ENCODE data around the gene COG5. TPM values are rescaled to one million over a fixed set of nuclear protein-coding genes. Genes with fewer than 3 reads are reported as not detected.
A peak's percentile ranks its signal among the peaks of the same experiment; 100 is the strongest.

Gene COG5
- total and polyA plus RNA-seq, 2 experiments from 2014 or later: 15.4 to 36.5 TPM

DNA sequence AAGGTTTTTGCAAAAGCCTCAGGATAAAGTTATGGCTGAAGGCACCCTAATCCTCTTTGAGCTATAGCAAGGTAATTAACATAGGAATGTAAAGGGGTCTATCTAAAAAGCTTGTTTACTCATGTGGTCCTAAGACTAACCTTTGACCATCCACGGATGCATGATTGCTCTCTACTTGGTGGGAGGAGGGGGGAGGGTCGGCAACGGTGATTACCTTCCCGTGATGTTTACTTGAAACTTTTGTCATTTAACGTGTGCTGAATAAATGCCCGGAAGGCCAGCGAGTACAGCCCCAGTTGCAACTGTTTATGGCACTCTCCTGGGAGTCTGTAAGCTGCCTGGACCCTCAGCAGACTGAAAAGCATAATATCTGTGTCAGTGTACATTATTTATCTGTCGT, 172.8 kb downstream of the COG5 start:
- H3K4me3 ChIP-seq: no peak overlapping the region
- peaks cover 42% of the 10 kb centered on the region for H3K4me1 Mint-ChIP-seq
- peaks cover 26% of the 10 kb centered on the region for H3K4me1 ChIP-seq (ENCODE audit: insufficient read depth)
- H3K36me3 Mint-ChIP-seq (ENCODE audit: low read depth): no peaks in the 10 kb centered on the region
- peaks cover 3% of the 10 kb centered on the region; the same call in 1 of the 3 replicates for H3K9me3 Mint-ChIP-seq
- no peaks in the 10 kb centered on the region for H3K9me2 ChIP-seq (ENCODE audit: insufficient read depth)
- no peaks in the 10 kb centered on the region; the same call in 1 of the 2 replicates for H4K20me1 ChIP-seq (replicated peaks; ENCODE audit: insufficient read depth)
- no peak overlapping the region for H3K4me3 Mint-ChIP-seq
- no peaks in the 10 kb centered on the region for H3F3A ChIP-seq (replicated peaks; ENCODE audit: low read depth)
- DNase-seq (ENCODE audit: low spot score): peak; percentile 26
- H3K27me3 ChIP-seq (ENCODE audit: insufficient read depth): no peaks in the 10 kb centered on the region
- H3K27ac ChIP-seq (ENCODE audit: low read depth): no peak overlapping the region
- H3K27ac Mint-ChIP-seq: no peak overlapping the region
- peak overlapping the region; percentile 61; the same call in 1 of the 2 replicates for H3K4me2 ChIP-seq
- ATAC-seq: peak; percentile 19; the same call in 1 of the 3 replicates
- H3K27me3 Mint-ChIP-seq (ENCODE audit: insufficient read depth, low read depth, poor library complexity): peaks cover 6% of the 10 kb centered on the region
- H2AFZ ChIP-seq: no peak overlapping the region
- H3K79me2 ChIP-seq (replicated peaks; ENCODE audit: insufficient read depth): no peaks in the 10 kb centered on the region
- H3K36me3 ChIP-seq (ENCODE audit: insufficient read depth): no peaks in the 10 kb centered on the region
- TF ChIP-seq POLR2AphosphoS5 (IDR thresholded peaks at IDR 0.05; ENCODE audit: low read depth) (no peak), ZNF114 (CRISPR knock-in tag; IDR thresholded peaks at IDR 0.05) (no peak), STAT1 (IDR thresholded peaks at IDR 0.05; ENCODE audit: unreplicated experiment) (no peak), NANOG (IDR thresholded peaks at IDR 0.05; ENCODE audit: borderline replicate concordance) (no peak), CREB1 (CRISPR knock-in tag; IDR thresholded peaks at IDR 0.05; ENCODE audit: low read depth) (no peak), EZH2phosphoT487 (IDR thresholded peaks at IDR 0.05; ENCODE audit: unreplicated experiment) (no peak), EZH2 (IDR thresholded peaks at IDR 0.05; ENCODE audit: low read depth, unreplicated experiment) (no peak)
- TF ChIP-seq, protein P1, sequence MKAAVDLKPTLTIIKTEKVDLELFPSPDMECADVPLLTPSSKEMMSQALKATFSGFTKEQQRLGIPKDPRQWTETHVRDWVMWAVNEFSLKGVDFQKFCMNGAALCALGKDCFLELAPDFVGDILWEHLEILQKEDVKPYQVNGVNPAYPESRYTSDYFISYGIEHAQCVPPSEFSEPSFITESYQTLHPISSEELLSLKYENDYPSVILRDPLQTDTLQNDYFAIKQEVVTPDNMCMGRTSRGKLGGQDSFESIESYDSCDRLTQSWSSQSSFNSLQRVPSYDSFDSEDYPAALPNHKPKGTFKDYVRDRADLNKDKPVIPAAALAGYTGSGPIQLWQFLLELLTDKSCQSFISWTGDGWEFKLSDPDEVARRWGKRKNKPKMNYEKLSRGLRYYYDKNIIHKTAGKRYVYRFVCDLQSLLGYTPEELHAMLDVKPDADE (IDR thresholded peaks at IDR 0.05): no peak
- TF ChIP-seq, protein P2, sequence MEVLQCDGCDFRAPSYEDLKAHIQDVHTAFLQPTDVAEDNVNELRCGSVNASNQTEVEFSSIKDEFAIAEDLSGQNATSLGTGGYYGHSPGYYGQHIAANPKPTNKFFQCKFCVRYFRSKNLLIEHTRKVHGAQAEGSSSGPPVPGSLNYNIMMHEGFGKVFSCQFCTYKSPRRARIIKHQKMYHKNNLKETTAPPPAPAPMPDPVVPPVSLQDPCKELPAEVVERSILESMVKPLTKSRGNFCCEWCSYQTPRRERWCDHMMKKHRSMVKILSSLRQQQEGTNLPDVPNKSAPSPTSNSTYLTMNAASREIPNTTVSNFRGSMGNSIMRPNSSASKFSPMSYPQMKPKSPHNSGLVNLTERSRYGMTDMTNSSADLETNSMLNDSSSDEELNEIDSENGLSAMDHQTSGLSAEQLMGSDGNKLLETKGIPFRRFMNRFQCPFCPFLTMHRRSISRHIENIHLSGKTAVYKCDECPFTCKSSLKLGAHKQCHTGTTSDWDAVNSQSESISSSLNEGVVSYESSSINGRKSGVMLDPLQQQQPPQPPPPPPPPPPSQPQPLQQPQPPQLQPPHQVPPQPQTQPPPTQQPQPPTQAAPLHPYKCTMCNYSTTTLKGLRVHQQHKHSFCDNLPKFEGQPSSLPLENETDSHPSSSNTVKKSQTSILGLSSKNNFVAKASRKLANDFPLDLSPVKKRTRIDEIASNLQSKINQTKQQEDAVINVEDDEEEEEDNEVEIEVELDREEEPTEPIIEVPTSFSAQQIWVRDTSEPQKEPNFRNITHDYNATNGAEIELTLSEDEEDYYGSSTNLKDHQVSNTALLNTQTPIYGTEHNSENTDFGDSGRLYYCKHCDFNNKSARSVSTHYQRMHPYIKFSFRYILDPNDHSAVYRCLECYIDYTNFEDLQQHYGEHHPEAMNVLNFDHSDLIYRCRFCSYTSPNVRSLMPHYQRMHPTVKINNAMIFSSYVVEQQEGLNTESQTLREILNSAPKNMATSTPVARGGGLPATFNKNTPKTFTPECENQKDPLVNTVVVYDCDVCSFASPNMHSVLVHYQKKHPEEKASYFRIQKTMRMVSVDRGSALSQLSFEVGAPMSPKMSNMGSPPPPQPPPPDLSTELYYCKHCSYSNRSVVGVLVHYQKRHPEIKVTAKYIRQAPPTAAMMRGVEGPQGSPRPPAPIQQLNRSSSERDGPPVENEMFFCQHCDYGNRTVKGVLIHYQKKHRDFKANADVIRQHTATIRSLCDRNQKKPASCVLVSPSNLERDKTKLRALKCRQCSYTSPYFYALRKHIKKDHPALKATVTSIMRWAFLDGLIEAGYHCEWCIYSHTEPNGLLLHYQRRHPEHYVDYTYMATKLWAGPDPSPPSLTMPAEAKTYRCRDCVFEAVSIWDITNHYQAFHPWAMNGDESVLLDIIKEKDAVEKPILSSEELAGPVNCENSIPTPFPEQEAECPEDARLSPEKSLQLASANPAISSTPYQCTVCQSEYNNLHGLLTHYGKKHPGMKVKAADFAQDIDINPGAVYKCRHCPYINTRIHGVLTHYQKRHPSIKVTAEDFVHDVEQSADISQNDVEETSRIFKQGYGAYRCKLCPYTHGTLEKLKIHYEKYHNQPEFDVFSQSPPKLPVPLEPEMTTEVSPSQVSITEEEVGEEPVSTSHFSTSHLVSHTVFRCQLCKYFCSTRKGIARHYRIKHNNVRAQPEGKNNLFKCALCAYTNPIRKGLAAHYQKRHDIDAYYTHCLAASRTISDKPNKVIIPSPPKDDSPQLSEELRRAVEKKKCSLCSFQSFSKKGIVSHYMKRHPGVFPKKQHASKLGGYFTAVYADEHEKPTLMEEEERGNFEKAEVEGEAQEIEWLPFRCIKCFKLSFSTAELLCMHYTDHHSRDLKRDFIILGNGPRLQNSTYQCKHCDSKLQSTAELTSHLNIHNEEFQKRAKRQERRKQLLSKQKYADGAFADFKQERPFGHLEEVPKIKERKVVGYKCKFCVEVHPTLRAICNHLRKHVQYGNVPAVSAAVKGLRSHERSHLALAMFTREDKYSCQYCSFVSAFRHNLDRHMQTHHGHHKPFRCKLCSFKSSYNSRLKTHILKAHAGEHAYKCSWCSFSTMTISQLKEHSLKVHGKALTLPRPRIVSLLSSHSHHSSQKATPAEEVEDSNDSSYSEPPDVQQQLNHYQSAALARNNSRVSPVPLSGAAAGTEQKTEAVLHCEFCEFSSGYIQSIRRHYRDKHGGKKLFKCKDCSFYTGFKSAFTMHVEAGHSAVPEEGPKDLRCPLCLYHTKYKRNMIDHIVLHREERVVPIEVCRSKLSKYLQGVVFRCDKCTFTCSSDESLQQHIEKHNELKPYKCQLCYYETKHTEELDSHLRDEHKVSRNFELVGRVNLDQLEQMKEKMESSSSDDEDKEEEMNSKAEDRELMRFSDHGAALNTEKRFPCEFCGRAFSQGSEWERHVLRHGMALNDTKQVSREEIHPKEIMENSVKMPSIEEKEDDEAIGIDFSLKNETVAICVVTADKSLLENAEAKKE (CRISPR knock-in tag; IDR thresholded peaks at IDR 0.05): no peak
- TF ChIP-seq, protein P3, sequence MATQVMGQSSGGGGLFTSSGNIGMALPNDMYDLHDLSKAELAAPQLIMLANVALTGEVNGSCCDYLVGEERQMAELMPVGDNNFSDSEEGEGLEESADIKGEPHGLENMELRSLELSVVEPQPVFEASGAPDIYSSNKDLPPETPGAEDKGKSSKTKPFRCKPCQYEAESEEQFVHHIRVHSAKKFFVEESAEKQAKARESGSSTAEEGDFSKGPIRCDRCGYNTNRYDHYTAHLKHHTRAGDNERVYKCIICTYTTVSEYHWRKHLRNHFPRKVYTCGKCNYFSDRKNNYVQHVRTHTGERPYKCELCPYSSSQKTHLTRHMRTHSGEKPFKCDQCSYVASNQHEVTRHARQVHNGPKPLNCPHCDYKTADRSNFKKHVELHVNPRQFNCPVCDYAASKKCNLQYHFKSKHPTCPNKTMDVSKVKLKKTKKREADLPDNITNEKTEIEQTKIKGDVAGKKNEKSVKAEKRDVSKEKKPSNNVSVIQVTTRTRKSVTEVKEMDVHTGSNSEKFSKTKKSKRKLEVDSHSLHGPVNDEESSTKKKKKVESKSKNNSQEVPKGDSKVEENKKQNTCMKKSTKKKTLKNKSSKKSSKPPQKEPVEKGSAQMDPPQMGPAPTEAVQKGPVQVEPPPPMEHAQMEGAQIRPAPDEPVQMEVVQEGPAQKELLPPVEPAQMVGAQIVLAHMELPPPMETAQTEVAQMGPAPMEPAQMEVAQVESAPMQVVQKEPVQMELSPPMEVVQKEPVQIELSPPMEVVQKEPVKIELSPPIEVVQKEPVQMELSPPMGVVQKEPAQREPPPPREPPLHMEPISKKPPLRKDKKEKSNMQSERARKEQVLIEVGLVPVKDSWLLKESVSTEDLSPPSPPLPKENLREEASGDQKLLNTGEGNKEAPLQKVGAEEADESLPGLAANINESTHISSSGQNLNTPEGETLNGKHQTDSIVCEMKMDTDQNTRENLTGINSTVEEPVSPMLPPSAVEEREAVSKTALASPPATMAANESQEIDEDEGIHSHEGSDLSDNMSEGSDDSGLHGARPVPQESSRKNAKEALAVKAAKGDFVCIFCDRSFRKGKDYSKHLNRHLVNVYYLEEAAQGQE (IDR thresholded peaks at IDR 0.05; ENCODE audit: unreplicated experiment): no peak
- TF ChIP-seq, protein P4, sequence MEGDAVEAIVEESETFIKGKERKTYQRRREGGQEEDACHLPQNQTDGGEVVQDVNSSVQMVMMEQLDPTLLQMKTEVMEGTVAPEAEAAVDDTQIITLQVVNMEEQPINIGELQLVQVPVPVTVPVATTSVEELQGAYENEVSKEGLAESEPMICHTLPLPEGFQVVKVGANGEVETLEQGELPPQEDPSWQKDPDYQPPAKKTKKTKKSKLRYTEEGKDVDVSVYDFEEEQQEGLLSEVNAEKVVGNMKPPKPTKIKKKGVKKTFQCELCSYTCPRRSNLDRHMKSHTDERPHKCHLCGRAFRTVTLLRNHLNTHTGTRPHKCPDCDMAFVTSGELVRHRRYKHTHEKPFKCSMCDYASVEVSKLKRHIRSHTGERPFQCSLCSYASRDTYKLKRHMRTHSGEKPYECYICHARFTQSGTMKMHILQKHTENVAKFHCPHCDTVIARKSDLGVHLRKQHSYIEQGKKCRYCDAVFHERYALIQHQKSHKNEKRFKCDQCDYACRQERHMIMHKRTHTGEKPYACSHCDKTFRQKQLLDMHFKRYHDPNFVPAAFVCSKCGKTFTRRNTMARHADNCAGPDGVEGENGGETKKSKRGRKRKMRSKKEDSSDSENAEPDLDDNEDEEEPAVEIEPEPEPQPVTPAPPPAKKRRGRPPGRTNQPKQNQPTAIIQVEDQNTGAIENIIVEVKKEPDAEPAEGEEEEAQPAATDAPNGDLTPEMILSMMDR (conservative IDR thresholded peaks at IDR 0.05; ENCODE audit: low read depth in 2 of 2): no peak
